HCT116 (cell line): ENCODE measurements around the gene CEP72. TPM values are rescaled to one million over a fixed set of nuclear protein-coding genes. Genes with fewer than 3 reads are reported as not detected.

Experiments
- ATAC-seq: fragments of 200-7000 bp; cut with Tn5 transposase; 2 replicates; pipeline ENCODE4 v1.9.1; 2020; ENCODE audit warnings: mild to moderate bottlenecking, moderate library complexity
- BruUV-seq: library from RNA; stranded (reverse); fragments of 400-500 nt; replicated peaks from 2 replicates; lab custom pipeline; 2021; lab: Mats Ljungman, UMichigan
- CTCF ChIA-PET: fragments of 300-600 bp; sonication (Branson Sonifier 250); formaldehyde crosslinking; loops from one replicate; lab custom pipeline; 2021; ENCODE audit warnings: antibody characterized with exemption; lab: Charles Lee
- POLR2A ChIA-PET: fragments of 300-600, 350-600 bp; sonication (Branson Sonifier 250); formaldehyde crosslinking; loops from one replicate; lab custom pipeline; 2021; ENCODE audit warnings: antibody characterized with exemption; lab: Charles Lee
- RAD21 ChIA-PET, 2 experiments: fragments of 300-600 bp; sonication (Branson Sonifier 250); formaldehyde crosslinking; loops; one replicate each; lab custom pipeline; 2023; ENCODE audit warnings: low total read pairs in 2 of 2; ENCODE audit not compliant: uncharacterized antibody in 2 of 2, unreplicated experiment in 2 of 2, low non-redundant PET in 1 of 2; lab: Charles Lee
- DNase-seq: peaks from one replicate; pipeline ENCODE4 v3.0.0-alpha.2; 2010; ENCODE audit warnings: low read depth, low spot score
- H2AFZ ChIP-seq: fragments of 200-600 bp; shearing (Covaris generic), sonication (generic); 2 replicates; pipeline ENCODE4 v1.6.1; 2017; ENCODE audit warnings: low read depth, mixed run types, mixed read lengths, antibody characterized with exemption, low read length; ENCODE audit not compliant: poor library complexity, severe bottlenecking
- H3K27ac ChIP-seq: 2 replicates; pipeline ENCODE4 v1.5.1; 2012; ENCODE audit warnings: low read depth, low read length
- H3K27me3 ChIP-seq: fragments of 200-600 bp; sonication (generic); 2 replicates; pipeline ENCODE4 v1.6.1; 2016; ENCODE audit warnings: mixed run types, low read length, mixed read lengths; ENCODE audit not compliant: insufficient read depth
- H3K36me3 ChIP-seq, 2 experiments: fragments of 200-500 bp in 1 of 2; fragments of 200-600 bp in 1 of 2; sonication (Bioruptor generic) in 1 of 2; sonication (generic) in 1 of 2; 2 replicates each; pipeline versions ENCODE4 v1.5.1 to v1.6.1; 2014 to 2016; ENCODE audit warnings: low read length in 2 of 2, inconsistent platforms in 1 of 2, mixed read lengths in 1 of 2, mixed run types in 1 of 2; ENCODE audit not compliant: insufficient read depth in 2 of 2, control insufficient read depth in 1 of 2
- H3K4me1 ChIP-seq, 2 experiments: fragments of 200-600 bp in 1 of 2; sonication (generic) in 1 of 2; 2 replicates each; pipeline versions ENCODE4 v1.5.1 to v1.6.1; 2012 to 2017; ENCODE audit warnings: low read length in 2 of 2, inconsistent platforms in 1 of 2, mild to moderate bottlenecking in 1 of 2, mixed read lengths in 1 of 2, mixed run types in 1 of 2, moderate library complexity in 1 of 2; ENCODE audit not compliant: insufficient read depth in 2 of 2, control insufficient read depth in 1 of 2
- H3K4me2 ChIP-seq: fragments of 200-600 bp; sonication (generic); 2 replicates; pipeline ENCODE4 v1.6.1; 2017; ENCODE audit warnings: mixed run types, low read length, mixed read lengths
- H3K4me3 ChIP-seq, 2 experiments: fragments of 200-600 bp in 1 of 2; sonication (generic) in 1 of 2; replicated peaks in 1 of 2; 2 replicates each; pipeline ENCODE4 v1.5.1; 2011 to 2016; ENCODE audit warnings: low read length in 2 of 2, control low read depth in 1 of 2, low read depth in 1 of 2, mild to moderate bottlenecking in 1 of 2, mixed read lengths in 1 of 2, mixed run types in 1 of 2
- H3K79me2 ChIP-seq: fragments of 200-600 bp; sonication (generic); 2 replicates; pipeline ENCODE4 v1.6.1; 2017; ENCODE audit warnings: mild to moderate bottlenecking, mixed run types, low read length, moderate library complexity, mixed read lengths; ENCODE audit not compliant: insufficient read depth
- H3K9ac ChIP-seq: fragments of 200-600 bp; sonication (generic); 2 replicates; pipeline ENCODE4 v1.6.1; 2016; ENCODE audit warnings: low read length, mixed read lengths
- H3K9me2 ChIP-seq: fragments of 200-600 bp; sonication (generic), shearing (Covaris generic); 2 replicates; pipeline ENCODE4 v1.6.1; 2017; ENCODE audit warnings: mixed run types, mild to moderate bottlenecking, moderate library complexity; ENCODE audit not compliant: insufficient read depth
- H3K9me3 ChIP-seq, 2 experiments: fragments of 200-500 bp in 1 of 2; fragments of 200-600 bp in 1 of 2; sonication (Bioruptor generic) in 1 of 2; sonication (generic) in 1 of 2; 2 replicates each; pipeline ENCODE4 v1.6.1; 2014 to 2017; ENCODE audit warnings: low read length in 2 of 2, mixed read lengths in 2 of 2, inconsistent platforms in 1 of 2, low read depth in 1 of 2, mild to moderate bottlenecking in 1 of 2, mixed run types in 1 of 2, moderate library complexity in 1 of 2; ENCODE audit not compliant: control insufficient read depth in 1 of 2, insufficient read depth in 1 of 2
- H4K20me1 ChIP-seq: fragments of 200-600 bp; sonication (generic), shearing (Covaris generic); 2 replicates; pipeline ENCODE4 v1.6.1; 2017; ENCODE audit warnings: mixed run types, mild to moderate bottlenecking, moderate library complexity; ENCODE audit not compliant: insufficient read depth
- EZH2 ChIP-seq: fragments of 200-600 bp; sonication (generic); IDR thresholded peaks from 2 replicates; pipeline ENCODE4 v1.6.1; 2017; ENCODE audit warnings: antibody characterized with exemption, mixed run types
- POLR2AphosphoS5 ChIP-seq: IDR thresholded peaks from 2 replicates; pipeline ENCODE4 v1.6.1; 2011; ENCODE audit warnings: mild to moderate bottlenecking, low read depth, low read length, moderate library complexity
- SP1 ChIP-seq: IDR thresholded peaks from 2 replicates; pipeline ENCODE4 v1.6.1; 2012; ENCODE audit warnings: low read depth
- SRF ChIP-seq: IDR thresholded peaks from 2 replicates; pipeline ENCODE4 v1.6.1; 2012; ENCODE audit warnings: low read depth
- ZNF274 ChIP-seq: fragments of 200-500 bp; sonication (Bioruptor generic); IDR thresholded peaks from 2 replicates; pipeline ENCODE4 v1.6.1; 2014; ENCODE audit warnings: mild to moderate bottlenecking, low read depth, low read length, inconsistent platforms
- intact Hi-C: fragments of 100-400 bp; cut with micrococcal nuclease; formaldehyde crosslinking; loops from 2 replicates; pipeline ENCODE4 v1.10.0; 2022
- total RNA-seq: library from RNA; stranded (reverse); gene quantifications from one replicate; pipeline ENCODE4 v1.2.1, GENCODE V29; 2021; ENCODE audit not compliant: unreplicated experiment
- TF ChIP-seq, protein P1 (sequence below): IDR thresholded peaks from 2 replicates; pipeline ENCODE4 v1.6.1; 2012
- TF ChIP-seq, protein P2 (sequence below): IDR thresholded peaks from 2 replicates; pipeline ENCODE4 v1.6.1; 2011; ENCODE audit warnings: mild to moderate bottlenecking, low read length, moderate library complexity; ENCODE audit not compliant: insufficient replicate concordance; ENCODE audit errors: extremely low read depth

CEP72 gene
- total RNA-seq, 1 experiment from 2014 or later, result 25.6 TPM

- Histone ChIP-seq H3K27me3 (peaks cover 37% of the 10 kb centered on the region), H4K20me1 (no peaks in the 10 kb centered on the region), H3K4me2 (no peak overlapping the region), H3K9me3 (no peaks in the 10 kb centered on the region), H3K4me1 (peaks cover 6 to 11% of the 10 kb centered on the region in 2 experiments; a peak in 3 of 4 replicates), H2AFZ (no peak overlapping the region), H3K4me3 (no peak overlapping the region), H3K9me2 (no peaks in the 10 kb centered on the region), H3K79me2 (no peaks in the 10 kb centered on the region), H3K36me3 (no peaks in the 10 kb centered on the region), H3K27ac (no peak overlapping the region), H3K9ac (no peak overlapping the region)
- no peak for TF ChIP-seq ZNF274
- no peak for TF ChIP-seq SP1
- TF ChIP-seq, protein P1, sequence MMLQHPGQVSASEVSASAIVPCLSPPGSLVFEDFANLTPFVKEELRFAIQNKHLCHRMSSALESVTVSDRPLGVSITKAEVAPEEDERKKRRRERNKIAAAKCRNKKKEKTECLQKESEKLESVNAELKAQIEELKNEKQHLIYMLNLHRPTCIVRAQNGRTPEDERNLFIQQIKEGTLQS, result no peak
- no peak for TF ChIP-seq SRF
- no peak for TF ChIP-seq EZH2
- TF ChIP-seq, protein P2, sequence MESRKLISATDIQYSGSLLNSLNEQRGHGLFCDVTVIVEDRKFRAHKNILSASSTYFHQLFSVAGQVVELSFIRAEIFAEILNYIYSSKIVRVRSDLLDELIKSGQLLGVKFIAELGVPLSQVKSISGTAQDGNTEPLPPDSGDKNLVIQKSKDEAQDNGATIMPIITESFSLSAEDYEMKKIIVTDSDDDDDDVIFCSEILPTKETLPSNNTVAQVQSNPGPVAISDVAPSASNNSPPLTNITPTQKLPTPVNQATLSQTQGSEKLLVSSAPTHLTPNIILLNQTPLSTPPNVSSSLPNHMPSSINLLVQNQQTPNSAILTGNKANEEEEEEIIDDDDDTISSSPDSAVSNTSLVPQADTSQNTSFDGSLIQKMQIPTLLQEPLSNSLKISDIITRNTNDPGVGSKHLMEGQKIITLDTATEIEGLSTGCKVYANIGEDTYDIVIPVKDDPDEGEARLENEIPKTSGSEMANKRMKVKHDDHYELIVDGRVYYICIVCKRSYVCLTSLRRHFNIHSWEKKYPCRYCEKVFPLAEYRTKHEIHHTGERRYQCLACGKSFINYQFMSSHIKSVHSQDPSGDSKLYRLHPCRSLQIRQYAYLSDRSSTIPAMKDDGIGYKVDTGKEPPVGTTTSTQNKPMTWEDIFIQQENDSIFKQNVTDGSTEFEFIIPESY, result no peak
- TF ChIP-seq POLR2AphosphoS5, result no peak
- no TSS peak for BruUV-seq
- RAD21 ChIA-PET, result no interaction called here
- DNase-seq (no peak), ATAC-seq (no peak)
- CTCF ChIA-PET, result no interaction called here
- POLR2A ChIA-PET, result interaction anchor here (0.9 kb wide), 1 partner anchor 10 kb away, joined by 3 read pairs; no protein-coding TSS in a partner anchor
- intact Hi-C loops, result no loop called here
These were observed 10.2 kb upstream of the CEP72 start for GRCh38 chr5:601771-602465.
